Activated naive CD4-positive, alpha-beta T cell treated with anti-CD3 and anti-CD28 coated beads, Interleukin-2, amount 50 U/mL, for 72 hours (primary cell): ENCODE data around the gene ODAM. TPM values are rescaled to one million over a fixed set of nuclear protein-coding genes. Genes with fewer than 3 reads are reported as not detected.
"Not testable (repeated sequence)": the region's sequence is repeated elsewhere in the genome, so short reads cannot be mapped to it uniquely, and the experiment has no call there.

Source experiments
- ATAC-seq, 2 donors: fragments of 150-1000 bp; cut with Tn5 transposase; 2 replicates each; pipeline ENCODE4 v1.10.0; 2021; ENCODE audit warnings: mild to moderate bottlenecking in 2 of 2, moderate library complexity in 2 of 2
- DNase-seq, 2 donors: peaks; one replicate each; pipeline ENCODE4 v3.0.0; 2021 to 2022; ENCODE audit warnings: low spot score in 2 of 2
- H3K27ac Mint-ChIP-seq, 2 donors: one replicate each; pipeline ENCODE4 v1.8.0; 2022; ENCODE audit warnings: mild to moderate bottlenecking in 2 of 2, mixed read lengths in 2 of 2
- H3K36me3 Mint-ChIP-seq, 2 donors: one replicate each; pipeline ENCODE4 v1.8.0; 2022; ENCODE audit warnings: mixed read lengths in 2 of 2
- H3K9me3 Mint-ChIP-seq, 2 donors: one replicate each; pipeline ENCODE4 v1.8.0; 2022; ENCODE audit warnings: mixed read lengths in 2 of 2
- total RNA-seq, 2 donors: library from RNA; stranded (reverse); gene quantifications; one replicate each; pipeline ENCODE4 v1.2.3, GENCODE V29; 2022

Gene ODAM
- total RNA-seq, 2 donors from 2014 or later = not detected

DNA sequence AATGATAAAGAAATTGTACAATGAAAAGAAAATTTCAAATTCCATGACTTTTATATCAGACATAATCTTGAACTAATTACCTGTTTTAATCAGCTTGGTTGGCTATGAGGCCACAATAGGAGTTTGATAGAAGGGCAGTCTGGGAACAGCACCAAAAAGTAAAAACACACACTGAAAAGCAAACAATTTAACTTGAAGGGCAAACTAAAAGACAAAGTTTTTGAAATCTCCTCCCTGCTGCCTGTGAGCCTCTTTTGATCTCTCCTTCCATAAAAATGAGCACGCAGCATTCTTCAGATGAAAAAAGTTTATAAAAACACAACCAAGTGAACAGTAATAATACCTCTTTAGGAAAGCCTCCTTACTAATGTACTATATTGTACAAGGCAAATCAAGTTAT is 8.1 kb downstream of the ODAM start:
- Mint-ChIP-seq H3K36me3 (no peaks in the 10 kb centered on the region), H3K9me3 (no peaks in the 10 kb centered on the region), H3K27ac (no peak overlapping the region)
- DNase-seq (no peak), ATAC-seq (no peak)

DNA sequence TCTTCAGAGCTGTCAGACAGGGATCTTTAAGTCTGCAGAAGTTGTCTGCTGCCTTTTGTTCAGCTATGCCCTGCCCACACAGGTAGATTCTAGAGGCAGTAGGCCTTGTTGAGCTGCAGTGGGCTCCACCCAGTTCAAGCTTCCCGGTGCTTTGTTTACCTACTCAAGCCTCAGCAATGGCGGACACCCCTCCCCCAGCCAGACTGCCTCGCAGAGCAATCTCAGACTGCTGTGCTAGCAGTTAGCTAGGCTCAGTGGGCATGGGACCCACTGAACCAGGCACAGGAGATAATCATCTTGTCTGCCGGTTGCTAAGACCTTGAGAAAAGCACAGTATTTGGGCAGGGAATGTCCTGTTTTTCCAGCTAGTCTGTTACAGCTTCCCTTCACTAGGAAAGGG is 17.2 kb downstream of the ODAM start:
- H3K27ac Mint-ChIP-seq, H3K36me3 Mint-ChIP-seq, ATAC-seq, DNase-seq: not testable (repeated sequence)
- peaks cover 10 to 11% of the 10 kb centered on the region in 2 donors for H3K9me3 Mint-ChIP-seq

DNA sequence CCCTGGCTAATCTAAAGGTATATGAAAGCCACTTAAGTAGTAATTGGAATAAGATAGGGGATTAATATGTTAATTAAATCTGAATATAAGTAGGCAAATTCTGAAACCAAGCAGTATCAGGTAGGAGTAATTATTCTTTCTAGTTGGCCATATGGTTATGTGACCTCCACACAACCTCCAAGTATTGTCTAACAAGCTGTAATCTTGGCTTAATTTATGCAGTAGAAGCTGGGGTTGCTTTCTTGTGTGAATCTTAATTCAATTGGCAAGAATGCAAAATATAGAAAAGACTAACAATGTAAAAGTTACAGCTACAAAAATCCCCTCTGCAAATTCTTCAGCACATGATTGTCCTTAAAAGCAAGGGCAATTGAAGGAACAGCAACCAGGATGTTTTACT is 20.6 kb downstream of the ODAM start:
- not testable (repeated sequence) for H3K36me3 Mint-ChIP-seq, H3K27ac Mint-ChIP-seq, ATAC-seq, DNase-seq, H3K9me3 Mint-ChIP-seq

DNA sequence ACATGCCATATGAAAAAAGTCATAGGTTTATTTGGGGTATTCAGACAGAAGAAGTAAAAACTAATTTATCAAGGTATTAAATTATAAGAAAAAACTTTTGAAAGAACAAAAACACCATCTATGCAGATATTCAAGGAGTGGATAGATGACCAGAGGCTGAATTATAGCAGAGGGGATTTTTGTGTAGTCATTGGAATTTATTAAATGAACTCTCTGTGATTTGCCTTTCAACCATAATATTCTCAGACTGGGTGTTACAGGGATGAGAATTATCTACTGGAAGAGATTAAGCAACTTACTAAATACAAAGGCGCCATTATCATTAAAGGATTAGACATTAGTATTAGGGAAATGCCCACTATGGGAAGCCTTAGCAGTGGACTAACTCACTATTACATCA is 21.0 kb downstream of the ODAM start:
- not testable (repeated sequence) for H3K27ac Mint-ChIP-seq, H3K9me3 Mint-ChIP-seq, H3K36me3 Mint-ChIP-seq, ATAC-seq, DNase-seq

DNA sequence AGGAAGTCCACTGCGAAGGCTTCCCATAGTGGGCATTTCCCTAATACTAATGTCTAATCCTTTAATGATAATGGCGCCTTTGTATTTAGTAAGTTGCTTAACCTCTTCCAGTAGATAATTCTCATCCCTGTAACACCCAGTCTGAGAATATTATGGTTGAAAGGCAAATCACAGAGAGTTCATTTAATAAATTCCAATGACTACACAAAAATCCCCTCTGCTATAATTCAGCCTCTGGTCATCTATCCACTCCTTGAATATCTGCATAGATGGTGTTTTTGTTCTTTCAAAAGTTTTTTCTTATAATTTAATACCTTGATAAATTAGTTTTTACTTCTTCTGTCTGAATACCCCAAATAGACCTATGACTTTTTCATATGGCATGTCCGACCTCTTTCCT is 25.9 kb downstream of the ODAM start:
- ATAC-seq, H3K9me3 Mint-ChIP-seq, H3K27ac Mint-ChIP-seq, H3K36me3 Mint-ChIP-seq, DNase-seq: not testable (repeated sequence)

DNA sequence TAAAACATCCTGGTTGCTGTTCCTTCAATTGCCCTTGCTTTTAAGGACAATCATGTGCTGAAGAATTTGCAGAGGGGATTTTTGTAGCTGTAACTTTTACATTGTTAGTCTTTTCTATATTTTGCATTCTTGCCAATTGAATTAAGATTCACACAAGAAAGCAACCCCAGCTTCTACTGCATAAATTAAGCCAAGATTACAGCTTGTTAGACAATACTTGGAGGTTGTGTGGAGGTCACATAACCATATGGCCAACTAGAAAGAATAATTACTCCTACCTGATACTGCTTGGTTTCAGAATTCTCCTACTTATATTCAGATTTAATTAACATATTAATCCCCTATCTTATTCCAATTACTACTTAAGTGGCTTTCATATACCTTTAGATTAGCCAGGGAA is 26.3 kb downstream of the ODAM start:
- not testable (repeated sequence) for H3K27ac Mint-ChIP-seq, DNase-seq, H3K9me3 Mint-ChIP-seq, ATAC-seq, H3K36me3 Mint-ChIP-seq

DNA sequence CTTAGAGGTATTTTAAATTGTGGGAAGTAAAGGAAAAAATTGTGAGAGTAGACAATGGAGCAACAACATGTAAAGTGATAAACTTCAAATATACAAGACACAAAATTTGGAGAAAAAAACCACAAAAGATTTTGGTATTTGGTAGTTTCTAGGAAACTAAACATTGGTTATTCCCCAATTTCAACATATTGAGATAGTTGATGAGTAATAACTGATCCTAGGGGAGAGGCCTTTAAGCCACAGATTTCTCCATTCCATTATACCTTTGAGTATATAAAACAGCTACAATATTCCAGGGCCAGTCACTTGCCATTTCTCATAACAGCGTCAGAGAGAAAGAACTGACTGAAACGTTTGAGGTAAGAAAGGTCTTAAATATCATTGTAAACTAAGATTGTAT is 30.3 kb downstream of the ODAM start, which contains the start of gene FDCSP:
Gene FDCSP (plus strand): TSS at position 301 of the 400 bp plus-strand sequence. CDS start 5,071 bp downstream, outside the sequence.
- no peak for ATAC-seq
- H3K36me3 Mint-ChIP-seq = no peaks in the 10 kb centered on the region
- no peak for DNase-seq
- H3K27ac Mint-ChIP-seq = no peak within 1 kb of the TSS
- no peaks in the 10 kb centered on the region for H3K9me3 Mint-ChIP-seq

DNA sequence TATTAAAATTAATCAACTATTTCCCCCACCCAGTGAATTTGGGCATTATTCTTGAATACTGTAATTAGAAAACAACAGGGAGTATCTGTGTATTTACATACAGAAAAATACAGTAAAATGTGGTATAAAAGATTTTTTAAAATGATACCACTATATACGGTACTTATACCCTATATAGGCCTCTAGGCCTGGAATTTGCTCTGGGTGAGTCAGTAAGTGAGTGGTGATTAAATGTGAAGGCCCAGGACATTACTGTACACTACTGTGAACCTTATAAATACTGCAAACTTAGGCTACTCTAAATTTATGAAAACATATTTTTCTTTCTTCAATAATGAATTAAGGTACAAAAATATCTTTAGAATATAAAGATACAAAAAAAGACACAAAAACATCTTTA is 40.6 kb downstream of the ODAM start:
- H3K36me3 Mint-ChIP-seq = no peaks in the 10 kb centered on the region
- DNase-seq (no peak), ATAC-seq (no peak)
- no peaks in the 10 kb centered on the region for H3K9me3 Mint-ChIP-seq
- no peak overlapping the region for H3K27ac Mint-ChIP-seq

DNA sequence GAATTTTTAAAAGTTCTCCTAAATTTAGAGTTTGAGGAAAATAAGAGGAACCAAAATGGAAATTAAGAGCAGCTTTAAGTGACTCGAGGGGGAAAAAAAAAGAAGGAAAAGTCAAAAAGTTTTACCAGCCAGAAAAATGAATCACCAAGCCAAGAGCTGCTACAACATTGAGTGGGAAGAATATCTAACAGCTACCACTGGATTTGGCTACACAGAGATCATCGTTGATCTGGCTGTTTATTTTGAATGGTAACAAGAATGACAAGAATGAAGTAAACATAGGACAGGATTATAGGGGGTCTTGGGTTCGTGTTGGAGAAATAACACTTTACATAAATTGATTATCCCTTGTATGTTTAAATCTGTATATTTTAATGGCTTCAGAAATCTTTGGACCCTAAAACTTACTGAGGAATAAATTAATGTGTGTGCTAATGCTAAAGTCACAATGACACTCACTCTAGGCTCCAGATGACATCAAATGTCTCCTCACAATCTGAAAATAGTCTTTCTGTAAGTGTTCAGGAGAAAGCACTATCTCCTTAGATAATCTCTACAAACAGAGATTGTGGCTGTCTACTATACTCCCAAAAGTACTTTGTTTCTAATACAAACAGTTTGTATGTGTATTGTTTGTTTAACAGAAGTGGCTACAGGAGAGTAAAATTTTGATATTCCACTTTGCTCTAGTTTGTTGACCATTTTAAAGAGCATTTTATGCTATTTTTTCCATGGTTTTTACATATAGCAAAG is 43.8 kb downstream of the ODAM start:
- no peaks in the 10 kb centered on the region for H3K36me3 Mint-ChIP-seq
- no peak overlapping the region for H3K27ac Mint-ChIP-seq
- DNase-seq (no peak), ATAC-seq (no peak)
- no peaks in the 10 kb centered on the region for H3K9me3 Mint-ChIP-seq

DNA sequence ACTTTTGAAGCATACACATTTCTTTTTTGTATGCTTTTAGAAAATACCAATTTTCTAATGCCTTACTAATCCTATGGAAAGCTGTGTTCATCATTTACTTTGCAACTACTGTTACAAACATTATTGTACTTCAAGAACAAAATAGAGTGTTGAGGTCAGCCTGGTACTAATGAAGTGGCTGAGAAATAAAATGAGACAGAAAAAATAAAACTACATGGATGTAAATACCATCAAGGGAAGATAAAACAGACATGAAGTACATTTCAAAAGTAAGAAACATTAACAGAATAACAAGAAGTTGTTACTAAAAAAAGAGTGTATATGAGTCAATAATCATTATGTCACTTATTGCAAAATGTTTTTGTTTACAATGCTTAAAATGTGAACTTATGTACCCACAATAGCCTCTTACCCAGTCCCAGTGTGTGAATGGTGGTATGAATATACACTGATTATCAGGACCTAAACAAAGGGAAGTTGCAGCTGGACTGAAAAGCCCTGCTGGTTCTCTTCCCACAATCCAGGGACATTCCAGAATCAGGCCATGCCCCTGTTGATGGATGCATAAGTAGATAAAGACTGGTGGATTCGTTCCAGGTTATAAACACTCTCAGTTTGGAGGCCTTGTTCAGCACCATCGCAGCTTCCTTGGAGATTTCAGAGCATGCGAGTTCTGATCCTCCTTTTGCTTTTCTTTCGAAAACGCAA is 44.5 kb downstream of the ODAM start:
- DNase-seq (no peak), ATAC-seq (no peak)
- H3K9me3 Mint-ChIP-seq = no peaks in the 10 kb centered on the region
- H3K27ac Mint-ChIP-seq = no peak overlapping the region
- H3K36me3 Mint-ChIP-seq = no peaks in the 10 kb centered on the region

DNA sequence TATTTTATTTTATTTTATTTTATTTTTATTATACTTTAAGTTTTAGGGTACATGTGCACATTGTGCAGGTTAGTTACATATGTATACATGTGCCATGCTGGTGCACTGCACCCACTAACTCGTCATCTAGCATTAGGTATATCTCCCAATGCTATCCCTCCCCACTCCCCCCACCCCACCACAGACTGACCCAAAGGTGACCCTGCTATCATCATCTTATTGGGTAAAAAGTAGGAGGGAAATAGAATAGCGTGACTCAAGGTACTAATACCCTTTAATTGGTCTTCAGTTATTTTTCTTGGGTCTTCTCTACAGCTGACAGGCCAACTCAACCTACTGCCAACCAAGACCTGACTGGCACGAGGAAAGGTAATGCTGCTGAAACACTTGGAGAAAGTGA is 46.8 kb downstream of the ODAM start, which contains the start of gene CSN3:
Gene CSN3 (plus strand): TSS at position 301 of the 400 bp plus-strand sequence. CDS start 2,223 bp downstream, outside the sequence.
- H3K36me3 Mint-ChIP-seq = not testable (repeated sequence)

DNA sequence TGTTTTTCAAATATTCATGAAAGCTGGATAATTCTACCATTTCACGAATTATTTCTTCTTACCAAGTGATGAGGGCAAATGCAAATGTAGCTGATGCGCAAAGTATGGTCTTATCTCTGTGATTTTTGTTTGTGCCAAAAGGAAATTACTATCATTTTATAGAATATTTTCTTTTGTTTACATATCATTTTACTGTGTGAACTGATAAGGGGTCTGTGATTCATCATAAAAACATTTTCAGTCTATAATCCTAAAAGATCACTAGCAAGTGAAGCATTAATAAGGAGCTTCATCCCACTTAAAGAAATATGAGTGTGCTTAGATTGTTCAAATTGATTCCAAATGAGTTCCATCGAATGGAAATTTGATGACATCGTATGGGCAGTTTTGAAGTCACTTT is 47.6 kb downstream of the ODAM start:
- DNase-seq = no peak
- Mint-ChIP-seq H3K27ac (no peak overlapping the region), H3K9me3 (no peaks in the 10 kb centered on the region), H3K36me3 (no peaks in the 10 kb centered on the region)
- ATAC-seq = no peak

More for the DNA sequence above, 46.8 kb downstream of the ODAM start, which contains the start of gene CSN3:
- H3K9me3 Mint-ChIP-seq, ATAC-seq, DNase-seq, H3K27ac Mint-ChIP-seq: not testable (repeated sequence)

DNA sequence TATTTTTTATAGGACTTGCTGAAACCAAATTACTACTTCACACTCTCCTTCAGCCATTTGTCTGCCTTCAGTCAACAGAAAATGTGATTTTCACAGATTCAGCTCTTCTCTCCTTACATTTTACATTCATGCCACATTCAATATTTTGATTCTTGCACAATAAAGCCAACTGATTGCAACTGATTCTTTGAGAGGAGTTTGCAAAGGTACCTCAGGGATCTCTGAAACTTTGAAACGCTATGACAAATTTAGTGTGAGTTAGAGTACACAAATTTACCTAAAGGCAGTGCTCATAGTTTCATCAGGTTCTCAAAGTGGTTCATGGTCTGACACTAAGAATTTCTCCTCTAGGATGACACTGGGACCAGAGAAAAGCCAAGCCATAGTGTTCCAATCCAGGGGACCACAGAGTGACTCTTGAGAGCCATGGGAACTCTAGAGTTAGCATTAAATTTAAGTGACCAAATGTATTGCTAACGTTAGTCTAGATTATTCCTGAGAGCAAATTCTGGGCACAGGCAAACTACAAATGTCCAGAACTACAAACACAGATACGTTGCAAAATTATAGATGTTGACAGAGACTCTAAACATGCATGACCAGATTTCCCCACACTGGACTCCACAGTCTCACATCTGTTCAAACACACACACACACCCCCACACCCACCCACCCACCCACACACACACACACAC is 55.9 kb downstream of the ODAM start:
- DNase-seq = no peak
- no peak for ATAC-seq
- no peaks in the 10 kb centered on the region for H3K9me3 Mint-ChIP-seq
- no peak overlapping the region for H3K27ac Mint-ChIP-seq
- H3K36me3 Mint-ChIP-seq = no peaks in the 10 kb centered on the region

DNA sequence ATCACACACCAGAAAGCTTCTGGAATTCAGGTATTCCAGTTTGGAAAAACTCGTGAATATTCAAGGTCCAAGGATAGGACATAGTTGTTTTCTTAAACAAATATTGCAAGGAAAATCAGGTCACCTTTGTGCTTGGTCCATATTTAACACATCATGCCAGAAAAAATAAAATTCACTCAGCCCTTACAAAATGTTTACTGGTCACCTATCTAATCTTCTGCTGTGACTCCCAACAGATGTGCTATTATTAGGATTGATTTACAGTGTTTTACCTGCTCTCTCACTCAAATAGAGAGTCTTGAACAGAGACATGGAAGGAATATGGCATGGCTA is 56.4 kb downstream of the ODAM start:
- no peak for DNase-seq
- H3K27ac Mint-ChIP-seq = no peak overlapping the region
- no peaks in the 10 kb centered on the region for H3K9me3 Mint-ChIP-seq
- no peaks in the 10 kb centered on the region for H3K36me3 Mint-ChIP-seq
- ATAC-seq = no peak
